Common myeloid progenitor, CD34-positive (primary cell): Measurements from ENCODE around the gene NPBWR2.

Experiments
- CTCF ChIA-PET: fragments of 350-600 bp; sonication (Branson Sonifier 250); formaldehyde crosslinking; loops from one replicate; lab custom pipeline; 2021; ENCODE audit warnings: antibody characterized with exemption; lab: Charles Lee
- POLR2A ChIA-PET: fragments of 350-600 bp; sonication (Branson Sonifier 250); formaldehyde crosslinking; loops from one replicate; lab custom pipeline; 2021; ENCODE audit warnings: antibody characterized with exemption; lab: Charles Lee
- DNase-seq, 3 donors: peaks; one replicate each; pipeline versions ENCODE4 v3.0.0 to v3.0.0-alpha.2; 2013
- H3K27ac ChIP-seq, 2 experiments: 1 replicate in 1 of 2; 2 replicates in 1 of 2; pipeline ENCODE4 v1.7.0; 2013; ENCODE audit warnings: inconsistent platforms in 2 of 2, low read length in 2 of 2, mild to moderate bottlenecking in 2 of 2, low read depth in 1 of 2, moderate library complexity in 1 of 2; ENCODE audit not compliant: severe bottlenecking in 2 of 2, insufficient read depth in 1 of 2, poor library complexity in 1 of 2
- H3K27me3 ChIP-seq, 5 experiments: replicated peaks in 2 of 5; 1 replicate in 3 of 5; 2 replicates in 2 of 5; pipeline versions ENCODE4 v1.6.1 to v1.7.0; 2013; ENCODE audit warnings: low read length in 4 of 5, mild to moderate bottlenecking in 2 of 5, moderate library complexity in 2 of 5, inconsistent platforms in 1 of 5; ENCODE audit not compliant: insufficient read depth in 5 of 5, control insufficient read depth in 4 of 5
- H3K36me3 ChIP-seq, 4 experiments: 1 replicate in 2 of 4; 2 replicates in 2 of 4; pipeline versions ENCODE4 v1.6.1 to v1.7.0; 2013; ENCODE audit warnings: low read length in 3 of 4, control low read depth in 1 of 4, mild to moderate bottlenecking in 1 of 4; ENCODE audit not compliant: control insufficient read depth in 4 of 4, insufficient read depth in 4 of 4
- H3K4me1 ChIP-seq, 4 experiments: 1 replicate in 3 of 4; 2 replicates in 1 of 4; pipeline versions ENCODE4 v1.6.1 to v1.7.1; 2013; ENCODE audit warnings: low read length in 3 of 4, mild to moderate bottlenecking in 3 of 4, control low read depth in 1 of 4, inconsistent platforms in 1 of 4, moderate library complexity in 1 of 4; ENCODE audit not compliant: control insufficient read depth in 4 of 4, insufficient read depth in 4 of 4; ENCODE audit errors: control extremely low read depth in 1 of 4
- H3K4me3 ChIP-seq, 7 experiments: 1 replicate in 4 of 7; 2 replicates in 3 of 7; pipeline versions ENCODE4 v1.5.1 to v1.7.0; 2013; ENCODE audit warnings: mild to moderate bottlenecking in 7 of 7, low read length in 6 of 7, moderate library complexity in 6 of 7, inconsistent platforms in 2 of 7, low read depth in 2 of 7, control low read depth in 1 of 7; ENCODE audit not compliant: insufficient read depth in 4 of 7, control insufficient read depth in 1 of 7; ENCODE audit errors: extremely low read depth in 1 of 7
- H3K9me3 ChIP-seq, 5 experiments: 1 replicate in 4 of 5; 2 replicates in 1 of 5; pipeline versions ENCODE4 v1.6.1 to v1.7.1; 2013; ENCODE audit warnings: low read length in 4 of 5, mild to moderate bottlenecking in 2 of 5, inconsistent platforms in 1 of 5, low read depth in 1 of 5, moderate library complexity in 1 of 5; ENCODE audit not compliant: control insufficient read depth in 4 of 5, insufficient read depth in 2 of 5; ENCODE audit errors: control extremely low read depth in 1 of 5
- WGBS: methylation state at CpG from one replicate; pipeline ENCODE4 v1.1.5; 2013; ENCODE audit not compliant: insufficient coverage; 5-methylcytosine and 5-hydroxymethylcytosine counted together

NPBWR2 gene

GRCh38 chr20:64073476-64074183 is 33.7 kb downstream of the NPBWR2 start:
- 94% methylated on average over 36 of the region's 37 CpGs for WGBS
- H3K4me3 ChIP-seq = no peak overlapping the region
- DNase-seq = no peak
- peaks cover 0 to 86% (median 72%) of the 10 kb centered on the region in 4 experiments for H3K4me1 ChIP-seq
- H3K36me3 ChIP-seq = peaks cover 0 to 53% (median 28%) of the 10 kb centered on the region in 4 experiments
- H3K27ac ChIP-seq = no peak overlapping the region
- no peaks in the 10 kb centered on the region for H3K9me3 ChIP-seq
- POLR2A ChIA-PET = no interaction called here
- H3K27me3 ChIP-seq = no peaks in the 10 kb centered on the region
- CTCF ChIA-PET = interaction anchor here (1.0 to 19.6 kb wide), 6 partner anchors 8 to 45 kb away, joined by 3 to 178 read pairs (median 6); no protein-coding TSS in a partner anchor

GRCh38 chr20:64072498-64073063 is 34.8 kb downstream of the NPBWR2 start:
- DNase-seq = no peak
- CTCF ChIA-PET = interaction anchor here (0.7 to 19.6 kb wide), 11 partner anchors 9 to 46 kb away, joined by 3 to 178 read pairs (median 4); partner anchors contain the start of gene SOX18
- Histone ChIP-seq H3K4me1 (peaks cover 0 to 85% (median 72%) of the 10 kb centered on the region in 4 experiments), H3K4me3 (peak overlapping the region in 1 of 7 experiments; percentile 23), H3K27me3 (no peaks in the 10 kb centered on the region), H3K9me3 (no peaks in the 10 kb centered on the region), H3K27ac (no peak overlapping the region), H3K36me3 (peaks cover 0 to 53% (median 28%) of the 10 kb centered on the region in 4 experiments)
- 74% methylated on average over 12 of the region's 14 CpGs for WGBS
- POLR2A ChIA-PET = interaction anchor here (0.6 kb wide), 1 partner anchor 47 kb away, joined by 3 read pairs; no protein-coding TSS in a partner anchor

GRCh38 chr20:64071341-64072332 is 35.7 kb downstream of the NPBWR2 start:
- CTCF ChIA-PET = interaction anchor here (0.6 to 19.6 kb wide), 11 partner anchors 8 to 47 kb away, joined by 3 to 178 read pairs (median 4); partner anchors contain the start of genes LKAAEAR1 and SOX18
- no peak overlapping the region for H3K4me3 ChIP-seq
- no peaks in the 10 kb centered on the region for H3K27me3 ChIP-seq
- WGBS = 96% methylated on average over 26 of the region's 30 CpGs
- POLR2A ChIA-PET = no interaction called here
- DNase-seq = no peak
- no peak overlapping the region for H3K27ac ChIP-seq
- peaks cover 0 to 53% (median 28%) of the 10 kb centered on the region in 4 experiments for H3K36me3 ChIP-seq
- H3K4me1 ChIP-seq = peaks cover 0 to 84% (median 72%) of the 10 kb centered on the region in 4 experiments
- H3K9me3 ChIP-seq = no peaks in the 10 kb centered on the region

GRCh38 chr20:64070244-64070993 is 36.9 kb downstream of the NPBWR2 start:
- peaks cover 0 to 43% (median 26%) of the 10 kb centered on the region in 4 experiments for H3K36me3 ChIP-seq
- POLR2A ChIA-PET = interaction anchor here (1.2 to 1.3 kb wide), 2 partner anchors 8 to 10 kb away, joined by 3 to 5 read pairs; partner anchors contain the start of genes OPRL1 and RGS19
- no peak for DNase-seq

GRCh38 chr20:64069614-64070243 is 37.6 kb downstream of the NPBWR2 start:
- Histone ChIP-seq H3K27me3 (no peaks in the 10 kb centered on the region), H3K36me3 (peaks cover 0 to 37% (median 21%) of the 10 kb centered on the region in 4 experiments), H3K4me1 (peaks cover 2 to 83% (median 74%) of the 10 kb centered on the region in 4 experiments), H3K4me3 (no peak overlapping the region), H3K9me3 (no peaks in the 10 kb centered on the region), H3K27ac (no peak overlapping the region)
- ChIA-PET POLR2A (interaction anchor here (1.2 to 1.3 kb wide), 2 partner anchors 9 to 10 kb away, joined by 3 to 5 read pairs; partner anchors contain the start of genes OPRL1 and RGS19), CTCF (interaction anchor here (1.3 to 19.6 kb wide), 8 partner anchors 10 to 48 kb away, joined by 3 to 178 read pairs (median 10); partner anchors contain the start of genes C20orf204, OPRL1, RGS19 and SOX18)
- DNase-seq = no peak
- 60% methylated on average over 13 of the region's 14 CpGs for WGBS

More at GRCh38 chr20:64070244-64070993, 36.9 kb downstream of the NPBWR2 start:
- H3K27me3 ChIP-seq = no peaks in the 10 kb centered on the region
- H3K9me3 ChIP-seq = no peaks in the 10 kb centered on the region
- CTCF ChIA-PET = interaction anchor here (1.3 to 19.6 kb wide), 7 partner anchors 10 to 48 kb away, joined by 3 to 178 read pairs (median 12); partner anchors contain the start of genes C20orf204, OPRL1, RGS19 and SOX18
- H3K4me1 ChIP-seq = peaks cover 2 to 84% (median 73%) of the 10 kb centered on the region in 4 experiments
- 96% methylated on average over 27 of the region's 31 CpGs for WGBS
- H3K4me3 ChIP-seq = no peak overlapping the region
- H3K27ac ChIP-seq = no peak overlapping the region
